OCI-LY3 (cell line): ENCODE measurements around the gene OLA1.
"Not testable (repeated sequence)": the region's sequence is repeated elsewhere in the genome, so short reads cannot be mapped to it uniquely, and the experiment has no call there.

ENCODE experiments used
- H2AFZ ChIP-seq: fragments of 200-600, 300-600 bp; shearing (Covaris generic); 2 replicates; pipeline ENCODE4 v1.6.0; 2014; ENCODE audit warnings: antibody characterized with exemption, low read depth, low read length
- H3K27ac ChIP-seq: fragments of 200-600, 300-600 bp; sonication (generic); 2 replicates; pipeline ENCODE4 v1.5.1; 2014; ENCODE audit warnings: mild to moderate bottlenecking, low read length, moderate library complexity, mixed read lengths
- H3K27me3 ChIP-seq: fragments of 200-600, 300-600 bp; sonication (generic); 2 replicates; pipeline ENCODE4 v1.6.1; 2014; ENCODE audit warnings: low read depth, low read length, mixed read lengths
- H3K36me3 ChIP-seq: fragments of 200-600, 300-600 bp; sonication (generic); replicated peaks from 2 replicates; pipeline ENCODE3; 2014; ENCODE audit warnings: low read depth, low read length, mixed read lengths
- H3K4me1 ChIP-seq: fragments of 300-600, 200-600 bp; sonication (generic); 2 replicates; pipeline ENCODE4 v1.6.1; 2014; ENCODE audit warnings: low read length, mixed read lengths
- H3K4me2 ChIP-seq: fragments of 200-600, 300-600 bp; sonication (generic); 2 replicates; pipeline ENCODE4 v1.6.1; 2014; ENCODE audit warnings: low read length, mixed read lengths
- H3K4me3 ChIP-seq: fragments of 300-600, 200-600 bp; sonication (generic); 2 replicates; pipeline ENCODE4 v1.5.1; 2014; ENCODE audit warnings: antibody characterized with exemption, mild to moderate bottlenecking, low read length, moderate library complexity
- H3K79me2 ChIP-seq: fragments of 300-600, 200-600 bp; shearing (Covaris generic); 2 replicates; pipeline ENCODE4 v1.6.1; 2014; ENCODE audit warnings: mild to moderate bottlenecking, low read length, mixed read lengths
- H3K9ac ChIP-seq: fragments of 300-600, 200-600 bp; shearing (Covaris generic); 2 replicates; pipeline ENCODE4 v1.6.0; 2014; ENCODE audit warnings: mild to moderate bottlenecking, low read length, moderate library complexity
- H3K9me3 ChIP-seq: fragments of 200-600, 300-600 bp; shearing (Covaris generic); 2 replicates; pipeline ENCODE4 v1.6.1; 2014; ENCODE audit warnings: low read length, mixed read lengths; ENCODE audit not compliant: insufficient read depth
- H4K20me1 ChIP-seq: fragments of 200-600, 300-600 bp; sonication (generic); 2 replicates; pipeline ENCODE4 v1.6.1; 2016; ENCODE audit warnings: low read length, mixed read lengths; ENCODE audit not compliant: insufficient read depth
- EZH2phosphoT487 ChIP-seq: fragments of 200-600 bp; shearing (Covaris generic); IDR thresholded peaks from 2 replicates; pipeline ENCODE4 v1.6.1; 2018; ENCODE audit warnings: antibody characterized with exemption, mixed run types, low read depth
- TF ChIP-seq, protein P1 (sequence below): fragments of 200-600, 300-600 bp; sonication (generic); IDR thresholded peaks from 2 replicates; pipeline ENCODE4 v1.5.1; 2014; ENCODE audit warnings: antibody characterized with exemption, low read length, low read depth

Gene OLA1

DNA sequence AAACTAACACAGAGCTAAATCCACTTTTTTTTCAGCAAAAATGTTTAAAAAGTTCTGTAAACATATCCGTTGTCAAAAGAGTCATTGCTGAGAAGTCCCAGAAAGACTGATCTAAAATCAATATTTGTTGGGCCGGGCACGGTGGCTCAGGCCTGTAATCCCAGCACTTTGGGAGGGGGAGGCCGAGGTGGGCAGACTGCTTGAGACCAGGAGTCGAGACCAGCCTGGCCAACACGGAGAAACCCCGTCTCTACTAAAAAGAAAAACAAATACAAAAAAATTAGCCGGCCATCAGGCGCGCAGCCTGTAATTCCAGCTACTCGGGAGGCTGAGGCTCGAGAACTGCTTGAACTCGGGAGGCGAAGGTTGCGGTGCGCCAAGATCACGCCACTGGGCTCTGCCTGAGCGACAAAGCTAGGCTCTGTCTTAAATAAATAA, 1.4 kb downstream of the OLA1 start:
- Histone ChIP-seq H3K27ac (no peak overlapping the region), H3K9me3 (no peaks in the 10 kb centered on the region)

GRCh38 chr2:174245628-174246027, 2.7 kb downstream of the OLA1 start:
- H3K9ac ChIP-seq, H3K4me3 ChIP-seq, H4K20me1 ChIP-seq, H3K9me3 ChIP-seq, H2AFZ ChIP-seq, H3K4me2 ChIP-seq, H3K27me3 ChIP-seq, H3K27ac ChIP-seq: not testable (repeated sequence)
- Histone ChIP-seq H3K36me3 (peaks cover 29% of the 10 kb centered on the region), H3K79me2 (peaks cover 77% of the 10 kb centered on the region), H3K4me1 (peaks cover 21% of the 10 kb centered on the region)

More for the DNA sequence above, 1.4 kb downstream of the OLA1 start:
- no peak overlapping the region for H2AFZ ChIP-seq
- peak overlapping the region; percentile 98 for H3K4me3 ChIP-seq
- peaks cover 22% of the 10 kb centered on the region for H3K4me1 ChIP-seq
- no peak overlapping the region; the same call in 1 of the 2 replicates for H3K9ac ChIP-seq
- H3K79me2 ChIP-seq: peaks cover 64% of the 10 kb centered on the region
- peaks cover 9% of the 10 kb centered on the region; the same call in 1 of the 2 replicates for H4K20me1 ChIP-seq
- no peaks in the 10 kb centered on the region for H3K27me3 ChIP-seq
- H3K36me3 ChIP-seq: peaks cover 22% of the 10 kb centered on the region
- no peak for TF ChIP-seq EZH2phosphoT487
- TF ChIP-seq, protein P1, sequence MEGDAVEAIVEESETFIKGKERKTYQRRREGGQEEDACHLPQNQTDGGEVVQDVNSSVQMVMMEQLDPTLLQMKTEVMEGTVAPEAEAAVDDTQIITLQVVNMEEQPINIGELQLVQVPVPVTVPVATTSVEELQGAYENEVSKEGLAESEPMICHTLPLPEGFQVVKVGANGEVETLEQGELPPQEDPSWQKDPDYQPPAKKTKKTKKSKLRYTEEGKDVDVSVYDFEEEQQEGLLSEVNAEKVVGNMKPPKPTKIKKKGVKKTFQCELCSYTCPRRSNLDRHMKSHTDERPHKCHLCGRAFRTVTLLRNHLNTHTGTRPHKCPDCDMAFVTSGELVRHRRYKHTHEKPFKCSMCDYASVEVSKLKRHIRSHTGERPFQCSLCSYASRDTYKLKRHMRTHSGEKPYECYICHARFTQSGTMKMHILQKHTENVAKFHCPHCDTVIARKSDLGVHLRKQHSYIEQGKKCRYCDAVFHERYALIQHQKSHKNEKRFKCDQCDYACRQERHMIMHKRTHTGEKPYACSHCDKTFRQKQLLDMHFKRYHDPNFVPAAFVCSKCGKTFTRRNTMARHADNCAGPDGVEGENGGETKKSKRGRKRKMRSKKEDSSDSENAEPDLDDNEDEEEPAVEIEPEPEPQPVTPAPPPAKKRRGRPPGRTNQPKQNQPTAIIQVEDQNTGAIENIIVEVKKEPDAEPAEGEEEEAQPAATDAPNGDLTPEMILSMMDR: no peak
- H3K4me2 ChIP-seq: peak overlapping the region; percentile 98

- H2AFZ ChIP-seq: no peak overlapping the region
- peaks cover 34% of the 10 kb centered on the region for H3K36me3 ChIP-seq
- no peaks in the 10 kb centered on the region for H3K27me3 ChIP-seq
- no peak overlapping the region for H3K4me3 ChIP-seq
- no peak overlapping the region for H3K4me2 ChIP-seq
- no peak overlapping the region for H3K27ac ChIP-seq
- H3K79me2 ChIP-seq: peaks cover 83% of the 10 kb centered on the region
- H3K9me3 ChIP-seq: no peaks in the 10 kb centered on the region
- peaks cover 19% of the 10 kb centered on the region for H3K4me1 ChIP-seq
- H3K9ac ChIP-seq: no peak overlapping the region
- TF ChIP-seq, protein P1: no peak
- no peak for TF ChIP-seq EZH2phosphoT487
- peaks cover 9% of the 10 kb centered on the region; the same call in 1 of the 2 replicates for H4K20me1 ChIP-seq
These were observed 3.3 kb downstream of the OLA1 start for GRCh38 chr2:174245065-174245464.

DNA sequence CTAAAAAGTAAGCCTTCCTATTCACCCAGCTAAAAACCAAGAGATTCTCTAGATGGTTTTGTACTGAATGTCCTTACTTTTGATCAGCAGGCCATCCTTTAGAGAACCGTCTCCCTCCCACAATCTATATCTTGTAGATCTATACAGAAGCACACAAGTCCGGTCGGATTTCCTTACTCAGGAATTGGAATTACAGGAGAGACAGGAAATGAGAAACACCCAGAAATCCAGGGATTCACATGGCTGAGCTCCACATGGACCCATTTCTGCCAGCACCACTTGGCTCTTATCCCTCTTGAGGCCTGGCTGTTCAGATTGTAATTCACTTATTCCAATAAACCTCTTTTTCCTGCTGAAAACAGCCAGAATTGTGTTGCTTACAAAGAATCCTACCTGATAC, 4.5 kb downstream of the OLA1 start:
- no peak overlapping the region for H3K27ac ChIP-seq

More for the DNA sequence above, 4.5 kb downstream of the OLA1 start:
- TF ChIP-seq, protein P1: no peak
- no peak for TF ChIP-seq EZH2phosphoT487
- Histone ChIP-seq H3K9ac (no peak overlapping the region), H3K27me3 (no peaks in the 10 kb centered on the region), H3K9me3 (no peaks in the 10 kb centered on the region), H3K36me3 (peaks cover 34% of the 10 kb centered on the region), H3K4me1 (peaks cover 13% of the 10 kb centered on the region), H4K20me1 (peaks cover 13% of the 10 kb centered on the region; the same call in 1 of the 2 replicates), H3K4me3 (no peak overlapping the region), H2AFZ (no peak overlapping the region), H3K4me2 (no peak overlapping the region), H3K79me2 (peaks cover 95% of the 10 kb centered on the region)
